Measurements from ENCODE around the gene PCID2.

PCID2 gene

DNA sequence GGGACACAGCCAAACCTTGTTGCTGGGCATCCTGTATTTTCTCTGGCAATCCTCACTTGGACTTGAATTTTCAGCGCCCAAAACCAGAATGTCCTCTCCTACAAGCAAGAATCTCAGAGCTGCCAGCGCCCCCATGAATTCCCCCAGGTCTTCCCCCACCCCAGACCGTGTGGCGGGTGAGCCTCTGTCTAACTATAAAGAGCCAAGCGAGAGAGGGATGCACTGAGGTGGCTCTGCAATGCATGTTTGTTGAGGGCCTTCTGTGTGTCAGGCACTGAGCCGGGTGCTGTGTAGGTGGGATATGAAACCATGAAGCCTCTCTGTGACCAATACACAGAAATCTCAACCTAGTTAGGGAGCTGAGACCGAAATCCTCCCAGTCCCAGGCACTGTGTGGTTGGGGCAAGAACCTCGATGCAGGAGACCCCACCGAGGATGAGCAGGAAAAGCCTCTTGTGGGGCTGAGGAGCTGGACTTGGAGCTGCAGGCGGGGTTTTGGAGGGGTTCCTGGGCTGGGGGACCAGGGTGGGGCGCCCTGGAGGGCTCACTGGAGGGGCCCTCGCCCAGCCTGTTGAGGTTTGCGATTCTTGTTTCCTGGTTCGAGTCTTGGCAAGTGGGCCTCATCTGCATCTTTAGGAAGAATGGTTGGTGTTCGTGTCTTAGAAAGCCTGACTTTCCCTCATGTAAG lies 62.4 kb downstream of the PCID2 start:
- DNase-seq (ENCODE audit: extremely low read depth, low read depth) = no peak
- TF ChIP-seq, protein P1, sequence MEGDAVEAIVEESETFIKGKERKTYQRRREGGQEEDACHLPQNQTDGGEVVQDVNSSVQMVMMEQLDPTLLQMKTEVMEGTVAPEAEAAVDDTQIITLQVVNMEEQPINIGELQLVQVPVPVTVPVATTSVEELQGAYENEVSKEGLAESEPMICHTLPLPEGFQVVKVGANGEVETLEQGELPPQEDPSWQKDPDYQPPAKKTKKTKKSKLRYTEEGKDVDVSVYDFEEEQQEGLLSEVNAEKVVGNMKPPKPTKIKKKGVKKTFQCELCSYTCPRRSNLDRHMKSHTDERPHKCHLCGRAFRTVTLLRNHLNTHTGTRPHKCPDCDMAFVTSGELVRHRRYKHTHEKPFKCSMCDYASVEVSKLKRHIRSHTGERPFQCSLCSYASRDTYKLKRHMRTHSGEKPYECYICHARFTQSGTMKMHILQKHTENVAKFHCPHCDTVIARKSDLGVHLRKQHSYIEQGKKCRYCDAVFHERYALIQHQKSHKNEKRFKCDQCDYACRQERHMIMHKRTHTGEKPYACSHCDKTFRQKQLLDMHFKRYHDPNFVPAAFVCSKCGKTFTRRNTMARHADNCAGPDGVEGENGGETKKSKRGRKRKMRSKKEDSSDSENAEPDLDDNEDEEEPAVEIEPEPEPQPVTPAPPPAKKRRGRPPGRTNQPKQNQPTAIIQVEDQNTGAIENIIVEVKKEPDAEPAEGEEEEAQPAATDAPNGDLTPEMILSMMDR (IDR thresholded peaks at IDR 0.05; ENCODE audit: low read depth, low read length) = no peak

DNA sequence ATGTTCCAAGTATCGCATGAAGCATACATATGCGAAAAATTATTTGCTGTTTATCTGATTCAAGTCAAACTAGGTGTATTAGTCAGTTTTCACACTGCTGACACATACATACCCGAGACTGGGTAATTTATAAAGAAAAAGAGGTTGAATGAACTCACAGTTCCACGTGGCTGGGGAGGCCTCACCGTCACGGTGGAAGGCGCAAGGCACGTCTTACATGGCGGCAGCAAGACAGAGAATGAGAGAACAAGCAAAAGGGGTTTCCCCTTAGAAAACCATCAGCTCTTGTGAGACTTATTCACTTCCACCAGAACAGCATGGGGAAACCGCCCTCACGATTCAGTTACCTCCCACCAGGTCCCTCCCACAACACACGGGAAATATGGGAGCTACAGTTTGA lies 63.0 kb downstream of the PCID2 start:
- DNase-seq (ENCODE audit: extremely low read depth, low read depth) = no peak
- TF ChIP-seq, protein P1 (IDR thresholded peaks at IDR 0.05; ENCODE audit: low read depth, low read length) = no peak

DNA sequence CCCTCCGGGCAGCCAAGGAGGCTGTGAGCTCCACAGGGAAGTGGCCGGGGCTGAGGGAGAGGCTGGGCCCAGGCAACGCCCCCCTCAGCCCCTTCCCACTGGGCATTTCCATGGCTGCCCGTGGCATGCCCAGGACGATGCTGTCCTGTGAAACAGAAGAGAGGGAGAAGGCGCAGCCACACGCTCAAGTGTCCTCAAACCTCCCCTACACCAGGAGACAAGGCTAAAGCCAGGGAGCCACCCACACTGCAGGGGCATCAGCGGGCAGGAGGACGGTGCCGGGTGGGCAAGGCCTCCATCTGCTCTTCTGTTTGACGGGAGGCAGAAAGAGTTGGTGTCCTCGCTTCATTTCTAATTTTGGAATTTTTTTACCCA lies 64.2 kb downstream of the PCID2 start:
- TF ChIP-seq, protein P1 (IDR thresholded peaks at IDR 0.05; ENCODE audit: low read depth, low read length) = no peak
- DNase-seq (ENCODE audit: extremely low read depth, low read depth) = no peak

DNA sequence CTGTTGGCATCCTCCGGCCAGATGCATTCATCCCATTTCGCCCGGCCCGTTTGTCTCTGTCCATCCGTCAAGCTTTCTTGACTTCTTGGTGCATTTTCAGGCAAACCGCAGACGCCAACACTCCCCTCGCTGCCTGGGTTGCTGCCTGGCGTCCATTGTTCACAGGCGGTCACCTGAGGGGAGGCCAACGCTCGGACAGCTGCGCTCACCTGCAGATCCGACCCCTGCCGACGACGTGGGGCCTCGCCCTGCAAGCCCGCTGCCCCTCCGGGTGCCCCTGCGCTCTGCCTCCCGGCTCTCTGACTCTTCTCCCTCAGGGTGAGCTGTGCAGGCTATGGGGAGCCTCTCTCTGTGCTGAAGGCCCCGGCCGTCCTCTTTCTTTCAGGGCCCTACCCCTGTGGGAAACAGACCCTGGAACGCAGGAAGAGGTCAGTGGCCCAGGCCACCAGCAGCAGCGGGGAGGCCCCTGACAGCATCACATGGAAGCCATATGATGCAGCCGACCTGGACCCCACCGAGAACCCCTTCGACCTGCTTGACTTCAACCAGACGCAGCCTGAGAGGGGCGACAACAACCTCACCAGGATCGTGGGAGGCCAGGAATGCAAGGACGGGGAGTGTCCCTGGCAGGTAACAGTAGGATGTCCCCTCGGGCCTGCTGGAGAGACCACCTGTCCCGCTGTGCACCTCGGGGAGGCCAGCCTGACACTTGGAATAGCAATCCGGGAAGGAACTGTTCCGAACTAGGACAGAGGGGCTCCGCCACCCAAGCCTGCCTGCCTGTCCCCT lies 64.8 kb downstream of the PCID2 start:
- DNase-seq (ENCODE audit: extremely low read depth, low read depth) = no peak
- TF ChIP-seq, protein P1 (IDR thresholded peaks at IDR 0.05; ENCODE audit: low read depth, low read length) = no peak

DNA sequence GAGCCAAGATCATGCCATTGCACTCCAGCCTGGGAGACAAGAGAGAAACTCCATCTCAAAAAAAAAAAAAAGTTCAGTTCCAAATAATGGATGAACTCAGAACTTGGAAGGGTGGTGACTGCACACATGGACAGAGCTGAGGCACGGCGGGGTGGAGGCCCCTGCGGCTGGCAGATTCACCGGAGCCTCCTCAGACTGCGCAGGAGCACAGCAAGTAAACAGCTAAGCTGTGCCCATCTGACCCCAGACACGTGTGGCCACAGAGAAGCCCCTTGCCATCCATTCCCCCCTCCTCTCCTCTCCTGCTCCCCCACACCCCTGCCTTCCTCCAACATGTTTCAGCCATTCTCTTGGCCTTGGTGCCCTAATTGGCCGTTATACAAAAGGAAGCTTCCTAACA lies 65.6 kb downstream of the PCID2 start:
- TF ChIP-seq, protein P1 (IDR thresholded peaks at IDR 0.05; ENCODE audit: low read depth, low read length) = no peak
- DNase-seq (ENCODE audit: extremely low read depth, low read depth) = no peak

DNA sequence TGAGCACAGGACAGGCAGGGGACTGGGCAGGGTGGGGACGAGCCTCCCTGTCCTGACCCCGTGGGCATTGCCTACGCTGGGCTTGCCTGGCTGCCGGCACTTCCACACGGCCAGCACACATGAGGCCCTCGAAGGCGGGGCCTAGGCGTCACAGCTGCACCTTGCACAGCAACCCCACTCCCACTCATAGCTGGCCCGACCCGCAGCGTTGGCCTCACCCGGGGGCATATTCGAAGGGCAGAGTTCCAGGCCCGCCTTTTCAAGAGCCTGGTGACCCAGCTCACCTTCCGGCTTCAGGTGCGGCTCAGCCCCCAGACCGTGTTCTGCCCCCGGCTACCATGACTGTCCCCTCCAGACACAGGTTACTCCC lies 66.9 kb downstream of the PCID2 start:
- TF ChIP-seq, protein P1 (IDR thresholded peaks at IDR 0.05; ENCODE audit: low read depth, low read length) = no peak
- DNase-seq (ENCODE audit: extremely low read depth, low read depth) = no peak
